RWPE1 (cell line): ENCODE measurements around the gene ARHGAP45.

Experiments
- CTCF ChIA-PET: fragments of 350-600 bp; sonication (Branson Sonifier 250); formaldehyde crosslinking; extraction: SDS; loops from one replicate; lab custom pipeline; 2021; lab: Yijun Ruan, JAX
- POLR2A ChIA-PET: fragments of 400-600 bp; formaldehyde crosslinking; extraction: SDS; loops from one replicate; lab custom pipeline; 2020; ENCODE audit warnings: antibody characterized with exemption; ENCODE audit not compliant: low non-redundant PET; lab: Yijun Ruan, JAX
- DNase-seq: peaks from one replicate; pipeline ENCODE4 v3.0.0; 2012; ENCODE audit warnings: low spot score
- H3K27ac ChIP-seq: fragments of 450-650 bp; 2 replicates; pipeline ENCODE4 v1.5.1; 2017
- TF ChIP-seq, protein P1 (sequence below): fragments of 450-650 bp; conservative IDR thresholded peaks from 2 replicates; pipeline ENCODE4 v1.5.1; 2017; ENCODE audit warnings: low read depth, mild to moderate bottlenecking

ARHGAP45 gene

DNA sequence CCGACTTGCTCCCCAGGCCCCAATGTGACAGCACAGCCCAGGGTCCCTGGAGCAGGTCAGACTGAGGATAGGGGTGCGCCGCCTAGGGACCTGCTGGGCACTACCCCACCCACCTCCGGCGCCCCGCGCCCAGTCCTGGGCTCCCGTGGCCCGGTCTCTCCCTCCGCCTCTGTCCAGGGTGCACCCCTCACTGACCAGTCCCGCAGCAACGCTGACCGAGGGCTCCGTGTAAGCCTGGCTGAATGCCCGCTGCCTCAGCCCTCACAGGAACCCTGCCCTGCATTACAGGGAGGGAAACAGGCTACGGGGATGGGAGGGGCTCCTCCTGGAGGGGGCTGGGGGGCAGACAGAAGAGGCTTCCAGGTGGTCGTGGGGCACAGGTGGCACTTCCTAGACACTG lies 68.5 kb downstream of the ARHGAP45 start:
- POLR2A ChIA-PET, result no interaction called here
- CTCF ChIA-PET, result no interaction called here
- no peak for DNase-seq
- peak overlapping the region; percentile 93 for H3K27ac ChIP-seq
- TF ChIP-seq, protein P1, sequence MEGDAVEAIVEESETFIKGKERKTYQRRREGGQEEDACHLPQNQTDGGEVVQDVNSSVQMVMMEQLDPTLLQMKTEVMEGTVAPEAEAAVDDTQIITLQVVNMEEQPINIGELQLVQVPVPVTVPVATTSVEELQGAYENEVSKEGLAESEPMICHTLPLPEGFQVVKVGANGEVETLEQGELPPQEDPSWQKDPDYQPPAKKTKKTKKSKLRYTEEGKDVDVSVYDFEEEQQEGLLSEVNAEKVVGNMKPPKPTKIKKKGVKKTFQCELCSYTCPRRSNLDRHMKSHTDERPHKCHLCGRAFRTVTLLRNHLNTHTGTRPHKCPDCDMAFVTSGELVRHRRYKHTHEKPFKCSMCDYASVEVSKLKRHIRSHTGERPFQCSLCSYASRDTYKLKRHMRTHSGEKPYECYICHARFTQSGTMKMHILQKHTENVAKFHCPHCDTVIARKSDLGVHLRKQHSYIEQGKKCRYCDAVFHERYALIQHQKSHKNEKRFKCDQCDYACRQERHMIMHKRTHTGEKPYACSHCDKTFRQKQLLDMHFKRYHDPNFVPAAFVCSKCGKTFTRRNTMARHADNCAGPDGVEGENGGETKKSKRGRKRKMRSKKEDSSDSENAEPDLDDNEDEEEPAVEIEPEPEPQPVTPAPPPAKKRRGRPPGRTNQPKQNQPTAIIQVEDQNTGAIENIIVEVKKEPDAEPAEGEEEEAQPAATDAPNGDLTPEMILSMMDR, result no peak

DNA sequence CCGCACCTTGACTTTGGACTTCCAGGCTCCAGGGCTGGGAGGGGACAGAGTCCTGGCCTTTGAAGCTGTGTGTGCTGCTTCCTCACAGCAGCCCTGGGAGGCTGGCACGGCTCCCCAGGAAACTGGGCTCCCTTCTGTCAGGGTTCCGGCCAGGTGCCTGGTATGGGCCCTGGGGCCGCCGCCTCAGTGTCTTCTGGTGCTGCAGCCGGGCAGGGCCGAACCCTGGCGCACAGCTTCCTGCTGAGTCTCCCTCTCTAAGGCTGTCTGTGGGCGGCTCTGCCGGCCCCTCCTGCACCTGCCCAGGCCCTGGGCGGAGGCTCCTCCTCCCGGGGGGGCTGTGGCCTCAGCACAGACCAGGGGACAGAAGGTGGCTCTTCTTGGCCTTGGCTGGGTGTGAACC lies 69.2 kb downstream of the ARHGAP45 start:
- ChIA-PET POLR2A (no interaction called here), CTCF (no interaction called here)

More for the DNA sequence above, 69.2 kb downstream of the ARHGAP45 start:
- DNase-seq, result no peak
- TF ChIP-seq, protein P1, result no peak
- H3K27ac ChIP-seq, result peak overlapping the region; percentile 93
